ENCODE measurements around the gene FBXW9.
"Not testable (repeated sequence)": the region's sequence is repeated elsewhere in the genome, so short reads cannot be mapped to it uniquely, and the experiment has no call there.

Gene FBXW9

GRCh38 chr19:12649941-12650340, 46.5 kb downstream of the FBXW9 start:
- DNase-seq, result no peak

- no peak for DNase-seq
Measured at GRCh38 chr19:12648088-12648487, 48.3 kb downstream of the FBXW9 start.

- DNase-seq, result no peak
Measured at GRCh38 chr19:12647490-12648071, 48.9 kb downstream of the FBXW9 start.

GRCh38 chr19:12647047-12647446, 49.4 kb downstream of the FBXW9 start:
- no peak for DNase-seq

- no peak for DNase-seq
Measured at GRCh38 chr19:12646551-12646950, 49.9 kb downstream of the FBXW9 start.

GRCh38 chr19:12643716-12644115, 52.7 kb downstream of the FBXW9 start:
- not testable (repeated sequence) for DNase-seq

GRCh38 chr19:12642506-12642905, 53.9 kb downstream of the FBXW9 start:
- DNase-seq, result no peak

GRCh38 chr19:12641456-12641855, 55.0 kb downstream of the FBXW9 start:
- no peak for DNase-seq

GRCh38 chr19:12639901-12640613, 56.4 kb downstream of the FBXW9 start:
- no peak for DNase-seq

Data from NCI-H510A (cell line).